SU-DHL-6 (cell line): ENCODE measurements around the gene CCDC170.

Experiments
- CTCF ChIP-seq: fragments of 200-600 bp; sonication (generic); IDR thresholded peaks from one replicate; pipeline ENCODE4 v1.5.1; 2017; ENCODE audit warnings: antibody characterized with exemption, mild to moderate bottlenecking, low read length, moderate library complexity; ENCODE audit not compliant: insufficient read depth, poor library complexity, severe bottlenecking
- EZH2phosphoT487 ChIP-seq: fragments of 200-600 bp; sonication (generic), shearing (Covaris generic); conservative IDR thresholded peaks from 2 replicates; pipeline ENCODE4 v1.6.1; 2018; ENCODE audit warnings: mild to moderate bottlenecking, antibody characterized with exemption, low read length, moderate library complexity, mixed read lengths

DNA sequence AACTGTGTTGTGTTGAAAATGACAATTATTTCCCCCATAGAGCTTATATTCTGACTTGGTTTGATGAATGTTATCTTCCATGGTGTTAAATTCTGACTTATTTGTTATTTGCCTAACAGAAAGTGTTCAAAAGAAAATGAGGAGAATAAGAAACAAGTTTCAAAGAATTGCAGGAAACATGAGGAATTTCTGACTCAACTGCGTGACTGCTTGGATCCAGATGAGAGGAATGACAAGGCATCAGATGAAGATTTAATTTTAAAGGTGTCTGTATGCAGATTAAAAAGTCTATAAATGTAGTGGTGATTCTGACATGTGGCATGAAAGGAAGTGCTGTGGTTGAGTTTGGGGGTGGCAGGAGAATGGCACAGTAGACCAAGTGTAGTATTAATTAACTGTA lies 50.6 kb downstream of the CCDC170 start:
- TF ChIP-seq CTCF (no peak), EZH2phosphoT487 (no peak)
